ENCODE data around the gene SPTSSB.

The SPTSSB gene

DNA sequence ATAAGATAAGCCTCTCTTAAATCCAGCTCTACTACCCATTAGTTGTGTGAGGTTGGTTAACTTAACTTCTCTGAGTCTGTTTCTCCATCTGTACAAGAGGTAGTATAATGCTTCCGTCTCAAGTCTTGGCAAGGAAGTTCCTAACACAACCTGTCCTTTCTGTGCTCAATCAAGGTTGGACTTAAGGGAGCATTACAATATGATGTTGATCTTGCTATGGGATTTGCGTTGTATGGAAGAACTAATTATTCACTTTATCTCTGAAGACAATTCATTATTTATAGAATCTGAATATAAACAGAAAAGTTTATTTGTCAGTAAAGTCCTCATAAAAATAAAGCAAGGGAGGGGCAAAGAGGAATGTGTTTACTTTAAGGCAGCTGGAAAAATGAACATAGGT, 18.9 kb upstream of the SPTSSB start:
- no peak for DNase-seq

DNA sequence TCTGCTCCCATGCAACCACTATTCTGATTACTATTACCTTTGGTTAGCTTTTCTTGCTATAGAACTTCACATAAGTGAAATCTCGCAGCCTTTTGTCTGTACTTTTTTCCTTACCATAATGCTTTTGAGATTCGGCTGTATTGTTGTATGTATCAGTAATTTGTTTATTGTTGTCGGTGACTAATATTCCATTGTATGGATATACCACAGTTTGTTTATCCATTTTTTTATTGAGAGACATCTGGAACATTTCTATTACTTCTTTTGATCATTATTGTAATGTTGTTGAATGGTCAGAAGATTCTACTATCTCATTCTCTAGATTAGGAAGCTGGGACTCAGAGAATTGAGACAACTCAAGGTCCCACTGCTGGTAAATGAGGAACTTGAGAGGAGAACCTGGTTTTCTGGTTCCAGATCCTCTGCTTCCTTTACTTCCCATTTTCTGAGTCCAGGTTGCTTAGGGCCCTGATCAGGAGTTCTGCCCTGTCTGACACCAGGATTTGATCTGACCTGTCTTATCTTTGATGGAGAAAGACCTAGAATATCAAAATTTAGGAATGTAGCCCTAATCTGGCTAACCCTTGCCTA, 18.2 kb upstream of the SPTSSB start:
- DNase-seq = no peak

DNA sequence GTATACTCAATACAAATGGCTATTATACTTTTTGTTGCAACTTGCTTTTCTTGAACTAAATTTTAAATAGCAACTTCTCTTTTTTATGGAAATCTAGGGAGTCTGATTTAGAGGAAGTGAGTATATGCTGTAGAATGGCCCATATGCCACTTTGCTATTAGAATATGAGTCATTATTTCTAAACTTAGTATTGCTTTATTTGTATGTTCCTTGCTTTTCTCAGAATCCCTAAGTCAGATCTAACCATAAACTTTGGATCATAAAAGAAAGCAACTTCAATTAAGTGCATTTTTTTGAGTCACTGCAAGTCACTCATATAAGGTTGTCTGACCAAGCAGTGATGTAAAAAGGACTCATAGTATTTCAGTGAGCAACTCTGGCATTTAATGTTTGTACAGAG, 17.5 kb upstream of the SPTSSB start:
- no peak for DNase-seq

DNA sequence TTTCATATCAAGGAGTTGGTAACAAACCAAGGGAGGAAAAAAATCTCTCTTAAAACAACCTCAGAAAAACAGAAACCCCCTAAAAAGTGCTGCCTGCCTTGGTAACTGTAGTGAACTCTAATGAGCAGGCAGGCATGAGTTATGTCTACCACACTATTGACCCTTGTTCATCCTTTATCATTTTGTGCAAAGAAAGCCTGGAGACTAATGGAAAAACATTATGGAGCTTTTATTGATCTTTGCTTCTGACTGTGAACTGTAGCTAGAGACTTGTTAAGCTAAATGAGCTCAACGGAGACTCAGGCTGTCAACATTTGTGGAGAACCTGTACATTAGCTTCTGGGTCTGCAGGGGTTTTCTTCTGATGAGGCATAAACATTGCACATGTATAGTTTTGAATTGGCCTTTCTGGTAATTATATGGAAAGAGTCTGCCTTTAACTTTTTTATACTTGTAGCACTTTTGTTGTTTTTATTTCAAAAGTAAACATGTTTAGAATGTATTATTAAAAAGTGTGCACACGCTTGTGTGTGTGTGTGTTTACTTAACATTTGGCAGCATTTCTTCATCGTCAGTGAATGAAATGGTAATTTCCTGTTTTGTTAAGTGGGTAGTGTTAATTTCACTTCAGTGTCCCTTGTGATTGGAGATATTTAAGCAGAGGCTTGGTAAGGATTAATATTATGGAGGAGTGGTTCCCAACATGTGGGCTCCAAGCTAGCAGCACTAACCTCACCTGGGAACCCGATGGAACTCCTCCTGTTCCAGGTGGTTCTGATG, 15.9 kb upstream of the SPTSSB start:
- no peak for DNase-seq

DNA sequence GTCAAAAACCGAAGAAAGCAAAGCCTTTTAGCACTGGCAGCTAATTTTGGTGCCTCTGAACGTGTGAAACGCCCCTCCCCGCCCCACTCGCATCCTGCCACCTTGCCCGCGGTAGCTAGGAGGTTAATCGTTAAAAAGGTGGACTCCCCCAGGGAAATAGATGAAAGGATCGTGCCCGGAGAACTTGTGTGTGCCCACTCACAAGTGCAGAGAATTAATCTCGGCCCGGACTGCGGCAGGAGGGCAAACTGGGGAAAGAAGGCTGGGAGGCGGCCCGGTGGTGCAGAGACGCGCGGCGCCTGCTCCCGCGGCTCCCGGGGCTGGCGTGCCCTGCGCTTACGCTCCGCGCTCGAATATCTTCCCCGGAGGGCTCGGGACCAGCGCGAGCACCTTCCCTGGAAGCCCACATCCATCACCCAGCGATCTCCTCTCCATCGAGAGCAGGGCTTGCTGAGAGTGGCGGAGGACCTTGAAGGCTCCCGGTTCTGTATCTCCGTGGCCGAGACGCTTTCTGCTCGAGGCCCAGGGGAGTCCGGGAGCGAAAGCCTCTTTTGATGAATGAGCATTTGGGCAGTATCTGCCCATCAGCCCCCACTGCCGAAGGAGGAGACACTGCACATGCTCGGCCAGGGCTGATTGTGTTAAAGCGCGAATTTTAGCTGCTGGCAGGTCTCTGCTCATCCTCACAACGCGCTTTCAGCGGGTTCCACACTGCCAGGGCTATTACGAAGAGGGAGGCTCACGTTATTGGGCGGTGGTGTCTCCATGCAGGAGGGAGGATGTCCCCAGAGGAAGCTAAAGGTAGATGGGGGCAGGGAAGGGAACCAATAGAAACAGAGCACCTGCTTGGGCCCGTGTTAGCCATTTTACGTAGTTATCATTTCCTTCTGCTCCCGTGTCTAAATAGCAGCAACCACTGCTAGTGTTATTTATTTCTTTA, 1.3 kb upstream of the SPTSSB start:
- DNase-seq = peak; percentile 34

DNA sequence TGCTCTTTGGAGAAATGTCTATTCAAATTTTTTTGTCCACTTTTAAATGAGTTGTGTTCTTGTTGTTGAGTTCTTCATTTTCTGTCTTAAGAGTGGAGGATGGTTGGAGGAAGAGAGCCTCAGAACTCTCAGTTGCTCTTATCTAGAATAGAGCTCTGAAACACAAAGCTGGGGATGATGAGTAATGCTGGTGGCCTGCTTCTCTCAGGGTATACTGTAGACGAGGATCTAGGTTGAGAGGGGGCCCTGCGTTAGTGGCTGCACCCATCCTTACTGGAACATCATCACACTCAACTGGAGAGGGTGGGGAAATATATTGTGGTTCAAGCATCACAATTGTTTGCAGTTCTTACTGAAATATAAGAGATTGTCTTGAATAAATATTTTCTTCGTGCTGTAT, 1.8 kb downstream of the SPTSSB start:
- no peak for DNase-seq

DNA sequence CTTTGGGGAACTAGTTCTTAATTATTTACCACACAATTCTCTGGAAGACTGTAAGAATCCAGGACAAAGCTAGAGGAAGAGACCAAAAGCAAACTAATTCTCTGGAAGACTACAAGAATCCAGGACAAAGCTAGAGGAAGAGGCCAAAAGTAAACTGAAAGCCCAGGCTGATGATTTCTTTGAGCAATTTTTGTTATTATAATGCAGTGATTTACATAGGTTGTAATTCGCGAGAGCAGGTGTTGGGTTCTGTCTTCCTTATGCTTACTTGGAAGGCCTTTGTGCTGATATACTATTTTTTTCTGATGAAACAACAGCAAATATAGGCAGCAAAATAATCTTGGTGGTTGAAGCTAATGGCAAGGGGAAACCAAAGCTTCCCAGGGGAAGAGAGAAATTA, 5.2 kb downstream of the SPTSSB start:
- DNase-seq = no peak

DNA sequence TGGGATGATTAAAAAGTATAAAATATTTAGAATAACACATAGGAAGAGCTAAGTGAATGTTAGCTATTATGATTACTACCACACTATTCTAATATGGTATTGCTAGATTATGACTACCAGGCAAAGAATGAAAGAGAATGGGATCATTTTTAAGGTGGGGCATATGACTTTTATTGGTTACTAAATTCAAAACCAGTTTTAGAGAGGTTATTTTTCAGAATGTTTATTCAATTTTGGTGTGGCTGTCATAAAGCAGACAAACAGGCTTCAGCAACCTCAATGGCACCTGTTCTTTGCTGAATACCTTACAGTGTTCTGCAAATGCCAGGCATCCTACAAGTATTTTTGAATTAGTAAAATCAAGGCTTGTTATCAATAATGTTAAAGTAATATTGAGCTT, 12.8 kb downstream of the SPTSSB start:
- DNase-seq = no peak

DNA sequence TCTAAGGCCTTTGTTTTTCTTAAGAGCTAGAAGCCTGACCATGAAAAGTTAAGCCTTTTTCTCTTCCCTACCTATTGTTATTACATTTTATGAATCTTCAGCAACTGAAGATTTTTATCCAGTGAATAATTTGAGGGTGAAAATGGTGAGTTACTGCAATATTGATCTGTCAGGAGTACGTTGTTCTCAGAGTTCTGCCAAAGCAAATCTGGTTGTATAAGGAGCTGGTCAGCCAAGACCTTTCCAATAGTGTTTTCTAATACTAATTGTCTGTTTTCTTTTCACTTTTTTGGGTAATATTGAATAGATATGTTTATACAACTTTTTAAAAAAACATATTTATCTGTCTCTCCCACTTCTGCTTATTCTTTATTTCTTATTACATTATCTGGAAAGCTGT, 15.0 kb downstream of the SPTSSB start:
- DNase-seq = no peak

DNA sequence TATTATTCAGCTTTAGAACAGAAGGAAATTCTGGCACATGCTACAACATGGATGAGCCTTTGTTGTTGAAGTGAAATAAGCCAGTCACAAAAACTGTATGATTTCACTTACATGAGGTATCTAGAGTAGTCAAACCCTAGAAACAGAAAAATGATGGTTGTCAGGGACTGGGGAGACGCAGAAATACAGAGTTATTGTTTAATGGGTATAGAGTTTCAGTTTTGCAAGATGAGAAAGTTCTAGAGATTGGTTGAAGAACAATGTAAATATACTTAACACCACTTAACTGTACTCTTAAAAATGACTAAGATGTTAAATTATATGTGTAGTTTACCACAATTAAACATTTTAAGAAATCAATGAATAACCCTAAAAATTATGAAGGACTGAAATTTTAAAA, 15.8 kb downstream of the SPTSSB start:
- DNase-seq = no peak

DNA sequence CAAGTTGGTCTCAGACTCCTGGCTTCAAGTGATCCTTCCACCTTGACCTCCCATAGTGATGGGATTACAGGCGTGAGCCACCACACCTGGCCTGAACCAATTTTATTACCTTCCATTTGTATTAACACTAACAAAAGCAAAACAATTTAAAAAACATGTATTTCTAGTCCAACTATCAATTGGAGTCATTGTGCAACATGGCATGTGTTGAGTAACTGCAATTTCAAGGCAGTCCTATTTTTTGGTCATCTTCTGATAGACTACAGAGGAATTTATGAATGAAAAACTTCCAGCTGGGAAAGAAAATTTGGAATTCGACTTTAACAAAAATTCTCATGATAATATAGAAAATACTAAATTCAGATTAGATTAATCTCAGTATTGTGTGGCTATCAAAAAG, 16.8 kb downstream of the SPTSSB start:
- no peak for DNase-seq

DNA sequence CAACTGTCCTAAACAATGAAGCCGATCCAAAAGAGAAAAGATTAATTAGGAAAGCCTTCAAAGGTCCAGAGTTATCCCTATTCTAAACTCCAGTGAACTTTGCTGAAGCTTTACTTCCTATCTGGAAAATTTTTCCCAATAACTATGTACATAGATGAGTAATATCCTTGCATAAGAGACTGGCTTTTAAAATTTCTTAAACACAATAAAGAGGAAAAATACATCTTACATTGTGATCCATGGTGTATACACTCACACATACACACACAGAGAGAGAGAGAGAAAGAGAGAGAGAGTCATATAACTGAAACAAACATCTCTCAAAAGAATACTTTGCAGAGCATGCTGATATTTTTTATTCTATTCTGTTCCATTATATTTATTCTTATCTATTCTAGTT, 20.0 kb downstream of the SPTSSB start:
- DNase-seq = no peak

DNA sequence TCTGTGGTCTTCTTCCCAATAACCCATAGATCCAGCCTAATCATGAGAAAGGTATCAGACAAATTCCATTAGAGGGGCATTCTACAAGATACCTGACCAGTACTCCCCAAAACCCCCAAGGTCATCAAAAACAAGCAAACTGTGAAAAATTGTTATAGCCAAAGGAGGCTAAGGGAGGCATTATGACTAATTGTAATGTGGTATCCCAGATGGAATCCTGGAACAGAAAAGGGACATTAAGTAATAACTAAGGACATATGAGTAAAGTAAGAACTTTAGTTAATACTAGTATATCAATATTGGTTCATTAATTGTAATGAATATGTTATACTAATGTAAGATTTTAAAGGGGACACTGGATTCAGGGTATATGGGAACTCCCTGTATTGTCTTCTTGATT, 20.4 kb downstream of the SPTSSB start:
- DNase-seq = no peak

DNA sequence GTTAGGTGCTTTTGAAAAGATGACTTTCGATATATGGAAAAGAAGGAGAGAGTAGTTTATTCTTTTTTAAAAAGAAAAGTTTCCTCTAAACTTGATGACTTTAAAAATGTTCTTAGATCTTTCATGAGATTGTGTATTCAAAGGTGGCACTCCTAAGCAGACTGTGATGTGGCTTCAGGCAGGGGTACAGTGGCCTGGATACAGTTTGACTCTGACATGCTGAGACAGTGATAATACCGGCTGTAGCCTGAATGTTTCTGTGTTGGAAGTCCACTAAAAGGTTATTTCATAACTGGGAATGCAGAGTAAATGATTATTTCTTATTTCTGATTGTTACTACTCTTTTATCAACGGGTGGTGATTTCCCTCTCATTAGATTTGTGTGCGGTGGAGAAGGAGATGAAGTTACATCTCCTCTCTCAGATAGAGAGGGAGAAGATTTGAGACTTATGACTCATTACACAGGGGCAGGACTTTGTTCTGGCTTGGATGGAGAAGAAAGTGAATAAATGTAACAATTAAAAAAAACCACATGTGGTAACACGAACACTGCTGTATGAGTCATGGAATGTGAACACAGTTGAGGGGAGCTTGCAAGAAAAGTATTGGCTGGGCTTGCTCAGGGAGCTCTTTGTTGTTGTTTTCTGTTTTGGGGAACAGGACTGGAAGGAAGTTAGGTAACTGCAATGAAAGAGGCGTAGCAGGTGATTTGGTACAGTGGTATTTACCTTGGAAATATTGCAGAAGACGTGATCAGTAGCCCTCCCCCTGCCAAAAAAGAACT, 21.6 kb downstream of the SPTSSB start:
- DNase-seq = no peak

DNA sequence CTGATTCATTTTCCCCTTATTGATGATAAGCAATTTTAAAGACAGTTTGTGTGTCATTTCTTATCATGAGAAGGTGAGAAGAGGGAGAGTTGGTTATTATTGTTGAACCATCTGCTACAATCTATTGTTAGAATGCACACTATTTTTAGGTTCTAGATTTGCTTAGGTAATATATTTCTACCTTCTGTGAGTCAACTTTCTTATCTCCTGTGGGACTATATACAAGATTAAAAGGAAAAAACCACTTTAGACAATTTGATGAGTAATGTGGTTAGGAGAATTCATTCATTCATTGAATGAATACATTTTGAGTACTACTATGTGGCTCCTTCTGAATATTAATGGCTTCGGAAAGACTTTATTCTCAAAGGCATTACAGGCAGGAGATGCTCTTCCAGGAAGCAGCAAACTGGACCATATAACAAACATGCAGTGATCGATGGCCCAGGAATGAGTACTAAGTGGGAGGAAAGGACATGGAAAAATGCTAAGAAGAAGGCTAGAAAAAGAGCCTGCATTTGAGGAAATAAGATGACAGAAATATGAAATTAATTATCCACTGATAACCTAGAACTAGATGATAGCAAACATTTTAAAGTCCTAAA, 22.4 kb downstream of the SPTSSB start:
- no peak for DNase-seq

DNA sequence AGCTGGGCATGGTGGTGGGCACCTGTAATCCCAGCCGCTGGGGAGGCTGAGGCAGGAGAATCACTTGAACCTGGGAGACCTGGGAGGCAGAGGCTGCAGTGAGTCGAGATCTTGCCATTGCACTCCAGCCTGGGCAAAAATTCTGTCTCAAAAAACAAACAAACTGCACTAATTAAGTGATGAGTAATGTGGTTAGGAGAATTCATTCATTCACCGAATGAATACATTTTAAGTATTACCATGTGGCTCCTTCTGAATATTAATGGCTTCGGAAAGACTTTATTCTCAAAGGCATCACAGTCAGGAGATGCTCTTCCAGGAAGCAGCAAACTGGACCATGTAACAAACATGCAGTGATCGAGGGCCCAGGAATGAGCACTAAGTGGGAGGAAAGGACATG, 23.6 kb downstream of the SPTSSB start:
- DNase-seq = no peak

DNA sequence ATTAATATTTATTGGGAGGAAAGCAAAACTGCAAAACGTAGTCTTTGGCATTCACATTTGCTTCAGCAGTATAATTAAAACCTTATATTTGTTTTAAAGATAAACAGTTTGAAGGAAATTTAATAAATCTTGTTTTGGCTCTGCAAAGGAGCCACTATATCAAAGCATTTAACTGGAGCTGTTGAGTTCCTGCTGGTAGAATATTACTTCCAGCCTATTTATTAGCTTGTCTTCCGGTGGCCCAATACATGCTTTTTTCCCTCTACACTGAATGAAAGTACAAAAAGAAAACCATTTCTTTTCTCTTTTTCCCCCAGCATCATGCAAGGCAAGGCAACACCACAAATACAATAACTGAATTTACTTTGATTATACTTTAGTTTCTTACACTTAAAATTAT, 26.3 kb downstream of the SPTSSB start:
- DNase-seq = no peak

DNA sequence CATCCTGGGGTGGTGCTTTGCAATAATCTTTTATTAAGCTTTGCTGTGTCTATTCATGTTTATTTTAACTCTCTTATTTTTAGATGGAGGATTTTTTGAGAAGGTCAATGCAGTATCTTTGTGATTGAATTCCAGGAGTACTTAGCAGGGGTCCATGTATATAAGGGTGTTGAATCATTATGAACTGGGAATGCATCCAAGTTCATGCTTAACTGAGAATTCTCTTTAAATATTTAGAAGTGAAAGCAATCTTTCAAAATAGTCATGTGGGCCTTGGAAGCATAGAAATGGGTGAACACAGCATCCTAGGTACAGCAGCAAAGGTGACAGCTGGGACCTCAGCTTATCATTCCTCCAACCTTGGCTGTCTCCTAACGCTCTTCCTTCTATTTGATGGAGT, 27.3 kb downstream of the SPTSSB start:
- DNase-seq = no peak

DNA sequence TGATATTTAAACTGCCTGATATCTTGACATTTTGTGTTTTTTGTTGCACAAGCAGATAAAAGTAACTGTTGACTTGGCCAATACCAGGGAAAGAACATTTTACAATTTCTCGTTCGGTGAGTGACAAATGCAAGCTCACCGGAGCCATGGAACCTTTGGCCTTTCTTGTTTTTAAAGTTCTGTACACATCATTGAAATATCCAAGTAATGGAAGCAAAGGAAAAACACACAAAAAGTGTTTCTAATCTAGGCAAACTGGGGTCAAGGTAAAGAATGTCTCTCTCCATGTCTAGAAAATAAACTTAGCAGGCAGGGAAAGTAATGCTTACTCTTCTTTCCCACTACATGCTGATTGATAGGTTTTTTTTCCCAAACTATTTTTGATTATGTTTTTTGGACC, 27.8 kb downstream of the SPTSSB start:
- DNase-seq = no peak

DNA sequence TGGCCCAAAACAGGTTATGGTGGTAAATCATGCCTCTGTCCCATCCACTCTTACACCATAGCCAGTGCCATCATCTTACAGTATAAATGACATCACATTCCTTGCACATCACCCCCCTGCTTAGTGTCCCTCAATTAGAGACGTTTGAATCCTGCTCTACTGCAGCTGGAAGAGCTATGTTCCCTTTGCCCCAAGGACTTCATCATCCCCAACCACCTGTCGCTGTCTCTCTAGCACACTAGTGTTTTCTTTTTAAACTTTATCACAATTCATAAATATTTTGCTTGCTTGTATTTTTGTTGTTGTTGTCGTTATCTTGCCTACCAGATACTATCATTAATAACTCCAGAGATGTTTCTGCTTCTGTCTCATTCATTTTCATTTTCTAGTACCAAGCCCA, 28.7 kb downstream of the SPTSSB start:
- DNase-seq = no peak

DNA sequence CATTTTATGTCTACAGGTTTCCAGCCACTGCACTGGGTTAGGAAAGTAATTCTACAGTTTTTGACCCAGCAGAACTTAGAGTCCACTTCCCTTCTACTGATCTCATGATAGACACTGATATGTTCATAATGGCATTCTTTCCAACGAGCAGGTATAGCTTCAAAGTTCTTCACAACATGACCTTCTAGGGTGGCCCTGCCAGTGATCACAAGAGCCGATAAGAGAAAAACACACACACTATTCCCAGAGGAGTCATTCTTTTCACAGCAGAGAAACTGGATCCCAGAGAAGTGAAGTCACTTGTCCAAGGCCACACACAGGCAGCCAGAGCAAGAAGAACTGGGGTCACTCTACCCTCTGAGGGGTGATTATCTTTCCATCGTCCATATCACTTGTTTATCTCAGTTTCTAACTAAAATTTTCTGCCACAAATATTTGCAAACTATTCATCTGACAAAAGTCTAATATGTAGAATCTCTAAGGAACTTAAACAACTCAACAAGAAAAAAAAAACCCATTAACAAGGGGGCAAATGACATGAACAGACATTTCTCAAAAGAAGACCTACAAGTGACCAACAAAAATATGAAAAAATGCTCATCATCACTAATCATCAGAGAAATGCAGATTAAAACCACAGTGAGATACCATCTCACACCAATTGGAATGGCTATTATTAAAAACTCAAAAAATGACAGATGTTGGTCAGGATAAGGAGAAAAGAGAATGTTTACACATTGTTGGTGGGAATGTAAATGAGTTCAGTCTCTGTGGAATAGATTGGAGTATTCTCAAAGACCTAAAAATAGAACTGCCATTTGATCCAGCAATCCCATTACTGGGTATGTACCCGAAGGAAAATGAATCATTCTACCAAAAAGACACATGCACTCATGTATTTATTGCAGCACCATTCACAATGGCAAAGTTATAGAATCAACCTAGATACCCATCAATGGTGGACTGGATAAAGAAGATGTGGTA, 31.5 kb downstream of the SPTSSB start:
- DNase-seq = no peak
